K562 (cell line): Measurements from ENCODE around the gene SLC25A11. TPM values are rescaled to one million over a fixed set of nuclear protein-coding genes. Genes with fewer than 3 reads are reported as not detected.
A peak's percentile ranks its signal among the peaks of the same experiment; 100 is the strongest.

Source experiments
- ADNP ChIP-seq: fragments of 200-800 bp; sonication (Bioruptor generic); IDR thresholded peaks from 2 replicates; pipeline ENCODE4 v1.6.1; 2016; ENCODE audit warnings: missing genetic modification characterization, missing compliant biosample characterization
- ARID1B ChIP-seq: fragments of 450-650 bp; IDR thresholded peaks from 2 replicates; pipeline ENCODE4 v1.6.1; 2016; ENCODE audit warnings: antibody characterized with exemption, mild to moderate bottlenecking, inconsistent platforms
- ATF1 ChIP-seq, 2 experiments: fragments of 450-650 bp in 1 of 2; IDR thresholded peaks; 2 replicates each; pipeline ENCODE4 v1.6.1; 2016; ENCODE audit warnings: missing compliant biosample characterization in 1 of 2, missing genetic modification characterization in 1 of 2
- CBFA2T2 ChIP-seq: fragments of 450-650 bp; conservative IDR thresholded peaks from 2 replicates; pipeline ENCODE4 v1.6.1; 2017; ENCODE audit warnings: mild to moderate bottlenecking
- E2F6 ChIP-seq, 2 experiments: IDR thresholded peaks; 2 replicates each; pipeline ENCODE4 v1.6.1; 2011; ENCODE audit warnings: borderline replicate concordance in 1 of 2, control low read depth in 1 of 2, low read depth in 1 of 2, low read length in 1 of 2, mild to moderate bottlenecking in 1 of 2, mixed read lengths in 1 of 2, moderate library complexity in 1 of 2; ENCODE audit not compliant: insufficient read depth in 1 of 2, insufficient read length in 1 of 2, poor library complexity in 1 of 2, severe bottlenecking in 1 of 2; ENCODE audit errors: extremely low read depth in 1 of 2
- E4F1 ChIP-seq: fragments of 250-450 bp; sonication (Bioruptor Pico); IDR thresholded peaks from 2 replicates; pipeline ENCODE4 v1.5.0; 2021; ENCODE audit warnings: mild to moderate bottlenecking, borderline replicate concordance
- EHMT2 ChIP-seq: fragments of 450-650 bp; IDR thresholded peaks from 2 replicates; pipeline ENCODE4 v1.6.1; 2018; ENCODE audit warnings: antibody characterized with exemption
- FOSL1 ChIP-seq: fragments of 200-800 bp; sonication (Bioruptor generic); conservative IDR thresholded peaks from 2 replicates; pipeline ENCODE4 v1.6.1; 2016; ENCODE audit warnings: missing genetic modification characterization, missing compliant biosample characterization
- GTF2E2 ChIP-seq: fragments of 200-800 bp; sonication (Bioruptor generic); IDR thresholded peaks from 2 replicates; pipeline ENCODE4 v1.6.1; 2016; ENCODE audit warnings: missing genetic modification characterization, missing compliant biosample characterization
- KAT7 ChIP-seq: sonication (generic); formaldehyde crosslinking; IDR thresholded peaks from 2 replicates; pipeline ENCODE4 v1.8.0; 2022; ENCODE audit warnings: missing genetic modification reagents, mild to moderate bottlenecking, borderline replicate concordance
- KAT8 ChIP-seq: fragments of 450-650 bp; IDR thresholded peaks from 2 replicates; pipeline ENCODE4 v1.6.1; 2016; ENCODE audit warnings: low read depth, mild to moderate bottlenecking
- NFE2 ChIP-seq: IDR thresholded peaks from 2 replicates; pipeline ENCODE4 v1.6.1; 2014; ENCODE audit warnings: antibody characterized with exemption, low read depth
- NFIX ChIP-seq: fragments of 250-450 bp; sonication (Bioruptor Pico); IDR thresholded peaks from 2 replicates; pipeline ENCODE4 v1.4.0; 2020; ENCODE audit warnings: low read depth, mild to moderate bottlenecking, moderate library complexity
- NR2C1 ChIP-seq, 2 experiments: fragments of 450-650 bp; IDR thresholded peaks; 2 replicates each; pipeline ENCODE4 v1.6.1; 2017; ENCODE audit warnings: mild to moderate bottlenecking in 2 of 2, antibody characterized with exemption in 1 of 2, inconsistent platforms in 1 of 2, missing compliant biosample characterization in 1 of 2, missing genetic modification characterization in 1 of 2
- NR2F6 ChIP-seq: fragments of 450-650 bp; formaldehyde crosslinking; IDR thresholded peaks from 2 replicates; pipeline ENCODE4 v1.4.0; 2020; ENCODE audit warnings: mild to moderate bottlenecking
- NR4A1 ChIP-seq, 2 experiments: fragments of 250-450 bp in 1 of 2; fragments of 450-650 bp in 1 of 2; sonication (Bioruptor Pico) in 1 of 2; IDR thresholded peaks; 2 replicates each; pipeline versions ENCODE4 v1.4.0 to v1.6.1; 2016 to 2020; ENCODE audit warnings: mild to moderate bottlenecking in 2 of 2, missing compliant biosample characterization in 1 of 2, missing genetic modification characterization in 1 of 2, moderate library complexity in 1 of 2
- POLR2G ChIP-seq: fragments of 200-400 bp; formaldehyde crosslinking; IDR thresholded peaks from 2 replicates; pipeline ENCODE4 v1.6.1; 2017; ENCODE audit warnings: low read depth, mild to moderate bottlenecking, antibody characterized with exemption, low read length, moderate library complexity
- PYGO2 ChIP-seq: fragments of 450-650 bp; IDR thresholded peaks from 2 replicates; pipeline ENCODE4 v1.6.1; 2016; ENCODE audit warnings: mild to moderate bottlenecking, missing genetic modification characterization, moderate library complexity, missing compliant biosample characterization
- RAD51 ChIP-seq: fragments of 450-650 bp; IDR thresholded peaks from 2 replicates; pipeline ENCODE4 v1.7.1; 2016; ENCODE audit warnings: low read depth, mild to moderate bottlenecking, borderline replicate concordance
- TBP ChIP-seq: optimal IDR thresholded peaks from 2 replicates; pipeline ENCODE3; 2011; ENCODE audit warnings: low read depth, low read length, improper control_type of control experiment
- U2AF2 ChIP-seq: fragments of 200-400 bp; formaldehyde crosslinking; optimal IDR thresholded peaks from 2 replicates; pipeline ENCODE3; 2017; ENCODE audit warnings: low read depth, mild to moderate bottlenecking, low read length
- ZBTB43 ChIP-seq: sonication (generic); formaldehyde crosslinking; IDR thresholded peaks from 2 replicates; pipeline ENCODE4 v1.8.0; 2023; ENCODE audit warnings: mild to moderate bottlenecking, missing genetic modification reagents
- ZNF197 ChIP-seq: fragments of 200-800 bp; sonication (Bioruptor generic); IDR thresholded peaks from 2 replicates; pipeline ENCODE4 v1.6.1; 2016; ENCODE audit warnings: low read depth, missing genetic modification characterization, missing compliant biosample characterization
- polyA plus RNA-seq, 8 experiments: library from polyadenylated mRNA; depleted of rRNA in 4 of 8; stranded (reverse) in 5 of 8; unstranded in 3 of 8; fragments of >200 nt; fragmentation: Nextera tagmentation in 2 of 8; fragmentation: Illumina TruSeq in 1 of 8; extraction: Ambion mirVana in 2 of 8; extraction: Trizol in 1 of 8; gene quantifications; 2 replicates each; pipeline versions ENCODE4 v1.2.1 to v1.2.3, GENCODE V29; 2011 to 2014; ENCODE audit warnings: inconsistent platforms in 1 of 8, missing spikeins in 1 of 8
- total RNA-seq, 7 experiments: library from RNA; depleted of rRNA in 6 of 7; stranded (reverse); fragments of >200 nt in 6 of 7; fragmentation: Illumina TruSeq in 2 of 7; extraction: Trizol in 2 of 7; gene quantifications; 2 replicates each; pipeline versions ENCODE4 v1.2.1 to v1.2.3, GENCODE V29; 2011 to 2021; ENCODE audit warnings: low replicate concordance in 1 of 7

SLC25A11 gene
- total and polyA plus RNA-seq, 9 of the 15 experiments (the other 6 are each of a cell fraction or from before 2014, with no cell fraction given) = 3.1 to 56.7 (median 32.9) TPM

- TF ChIP-seq NR4A1 (CRISPR knock-in tag; IDR thresholded peaks at IDR 0.05) (no peak), NR4A1 (tag; IDR thresholded peaks at IDR 0.05) (no peak), GTF2E2 (tag) (no peak), E2F6 (IDR thresholded peaks at IDR 0.05; ENCODE audit: borderline replicate concordance in 1 of 2, extremely low read depth in 1 of 2, insufficient read depth in 1 of 2, insufficient read length in 1 of 2, low read depth in 1 of 2, low read length in 1 of 2, poor library complexity in 1 of 2, severe bottlenecking in 1 of 2) (peak; percentile 11 to 76), ADNP (tag) (no peak), RAD51 (no peak), NFE2 (peak; percentile 33), EHMT2 (no peak), PYGO2 (tag) (no peak), NR2C1 (IDR thresholded peaks at IDR 0.05) (no peak), NR2C1 (tag; IDR thresholded peaks at IDR 0.05) (0 out of 2 replicates have a peak, but pooled peaks have one; percentile 27), U2AF2 (no peak), KAT7 (no peak), ZNF197 (no peak), POLR2G (peak; percentile 83), NFIX (no peak), KAT8 (no peak), TBP (peak; percentile 58), E4F1 (CRISPR knock-in tag) (no peak), CBFA2T2 (no peak), ATF1 (CRISPR knock-in tag; IDR thresholded peaks at IDR 0.05) (no peak), ATF1 (tag; IDR thresholded peaks at IDR 0.05) (peak; percentile 67), FOSL1 (tag) (no peak), ZBTB43 (CRISPR knock-in tag) (no peak), NR2F6 (CRISPR knock-in tag) (no peak), ARID1B (no peak; the same call in 1 of the 2 replicates)
These were observed 28.0 kb upstream of the SLC25A11 start, which contains the start of gene SPAG7 (continued) for GRCh38 chr17:4967539-4968485.
